Omental fat pad (tissue), 4 donors: ENCODE data around the gene NT5DC4. TPM values are rescaled to one million over a fixed set of nuclear protein-coding genes. Genes with fewer than 3 reads are reported as not detected.

Experiments used
- ATAC-seq: fragments of 150-250 bp; one replicate; pipeline ENCODE4 v1.9.1; 2016; ENCODE audit warnings: mild to moderate bottlenecking, moderate library complexity; ENCODE audit not compliant: low FRiP score
- DNase-seq: peaks from one replicate; pipeline ENCODE4 v3.0.0-alpha.2; 2019; ENCODE audit warnings: low spot score
- total RNA-seq, 4 donors: library from RNA; depleted of rRNA; stranded (reverse); fragments of >200 nt; gene quantifications; one replicate each; pipeline ENCODE4 v1.1.0, GENCODE V29; 2016
- TF ChIP-seq, protein P1 (sequence below), 3 donors: fragments of 450-650 bp; IDR thresholded peaks; one replicate each; pipeline ENCODE4 v1.5.1; 2016 to 2017; ENCODE audit warnings: antibody characterized with exemption in 3 of 3, mild to moderate bottlenecking in 3 of 3, moderate library complexity in 2 of 3

The NT5DC4 gene
- total RNA-seq, 4 donors from 2014 or later, result 0.56 TPM; not detected in 3

DNA sequence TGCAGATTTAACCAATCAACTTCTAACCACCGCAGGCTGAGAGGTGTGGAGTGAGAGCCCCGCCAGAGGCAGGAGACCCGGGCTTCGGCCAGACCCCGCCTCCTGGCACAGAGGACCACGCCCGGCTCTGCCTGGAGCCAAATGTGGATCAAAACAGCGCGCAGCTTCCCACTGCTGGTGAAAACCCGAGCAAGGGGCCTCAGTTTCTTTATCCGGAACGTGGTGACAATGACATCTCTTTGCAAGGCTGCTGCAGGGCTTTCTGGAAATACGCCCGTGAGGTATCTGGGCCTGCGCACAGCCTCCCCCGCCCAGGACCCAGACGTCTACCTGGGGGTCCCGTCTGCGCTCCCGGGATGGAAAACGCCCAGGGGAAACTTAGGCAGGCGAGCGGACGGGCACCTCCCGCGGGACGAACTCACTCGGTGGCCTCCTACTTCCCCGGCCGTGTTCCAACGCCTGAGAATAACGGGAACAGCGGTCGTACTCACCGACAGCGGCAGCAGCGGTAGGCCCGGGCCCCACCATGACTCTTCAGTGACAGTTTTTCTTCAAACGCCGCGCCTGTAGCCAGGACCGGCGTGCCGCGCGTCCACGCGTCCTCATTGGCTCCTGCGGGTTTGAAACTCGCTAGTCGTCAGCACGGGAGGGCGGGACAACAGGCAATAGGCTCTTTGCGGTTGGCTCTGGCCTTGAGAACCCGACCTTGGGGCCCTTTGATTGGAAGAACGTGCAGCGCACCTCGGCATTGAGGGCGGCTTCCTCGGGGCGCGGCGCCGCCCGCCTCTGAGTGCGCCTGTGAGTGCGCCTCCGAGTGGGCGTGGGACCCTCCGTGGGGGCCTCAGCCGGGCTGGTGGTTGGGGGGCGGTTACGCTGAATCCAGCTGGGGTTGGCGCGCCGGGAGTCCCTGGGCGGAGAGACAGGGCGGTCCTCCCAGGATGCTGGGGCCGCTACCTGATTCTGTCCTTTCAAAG lies 43.5 kb downstream of the NT5DC4 start, which contains the start of gene CKAP2L:
Gene CKAP2L (minus strand): TSS at position 539 of the 974 bp plus-strand sequence. CDS start 11 bp downstream, at position 528.
- TF ChIP-seq, protein P1, sequence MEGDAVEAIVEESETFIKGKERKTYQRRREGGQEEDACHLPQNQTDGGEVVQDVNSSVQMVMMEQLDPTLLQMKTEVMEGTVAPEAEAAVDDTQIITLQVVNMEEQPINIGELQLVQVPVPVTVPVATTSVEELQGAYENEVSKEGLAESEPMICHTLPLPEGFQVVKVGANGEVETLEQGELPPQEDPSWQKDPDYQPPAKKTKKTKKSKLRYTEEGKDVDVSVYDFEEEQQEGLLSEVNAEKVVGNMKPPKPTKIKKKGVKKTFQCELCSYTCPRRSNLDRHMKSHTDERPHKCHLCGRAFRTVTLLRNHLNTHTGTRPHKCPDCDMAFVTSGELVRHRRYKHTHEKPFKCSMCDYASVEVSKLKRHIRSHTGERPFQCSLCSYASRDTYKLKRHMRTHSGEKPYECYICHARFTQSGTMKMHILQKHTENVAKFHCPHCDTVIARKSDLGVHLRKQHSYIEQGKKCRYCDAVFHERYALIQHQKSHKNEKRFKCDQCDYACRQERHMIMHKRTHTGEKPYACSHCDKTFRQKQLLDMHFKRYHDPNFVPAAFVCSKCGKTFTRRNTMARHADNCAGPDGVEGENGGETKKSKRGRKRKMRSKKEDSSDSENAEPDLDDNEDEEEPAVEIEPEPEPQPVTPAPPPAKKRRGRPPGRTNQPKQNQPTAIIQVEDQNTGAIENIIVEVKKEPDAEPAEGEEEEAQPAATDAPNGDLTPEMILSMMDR (IDR thresholded peaks at IDR 0.05), result no peak
- ATAC-seq (peak; percentile 99), DNase-seq (peak; percentile 86)

DNA sequence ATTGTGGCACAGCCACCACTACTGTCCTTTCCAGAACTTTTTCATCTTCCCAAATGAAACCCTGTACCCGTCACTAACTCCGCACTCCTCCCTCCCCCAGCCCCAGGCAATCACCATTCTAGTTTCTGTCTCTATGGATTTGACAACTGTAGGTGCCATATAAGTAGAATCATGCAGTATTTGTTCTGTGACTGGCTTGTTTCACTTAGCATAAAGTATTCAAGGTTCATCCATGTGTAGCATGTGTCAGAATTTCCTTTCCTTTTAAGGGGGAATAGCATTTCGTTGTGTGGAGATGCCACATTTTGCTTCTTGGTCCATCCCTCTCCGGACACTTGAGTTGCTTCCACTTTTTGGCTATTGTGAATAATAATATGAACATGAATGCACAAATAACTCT lies 44.4 kb downstream of the NT5DC4 start:
- no peak for DNase-seq
- no peak for ATAC-seq
- TF ChIP-seq, protein P1 (IDR thresholded peaks at IDR 0.05), result no peak

DNA sequence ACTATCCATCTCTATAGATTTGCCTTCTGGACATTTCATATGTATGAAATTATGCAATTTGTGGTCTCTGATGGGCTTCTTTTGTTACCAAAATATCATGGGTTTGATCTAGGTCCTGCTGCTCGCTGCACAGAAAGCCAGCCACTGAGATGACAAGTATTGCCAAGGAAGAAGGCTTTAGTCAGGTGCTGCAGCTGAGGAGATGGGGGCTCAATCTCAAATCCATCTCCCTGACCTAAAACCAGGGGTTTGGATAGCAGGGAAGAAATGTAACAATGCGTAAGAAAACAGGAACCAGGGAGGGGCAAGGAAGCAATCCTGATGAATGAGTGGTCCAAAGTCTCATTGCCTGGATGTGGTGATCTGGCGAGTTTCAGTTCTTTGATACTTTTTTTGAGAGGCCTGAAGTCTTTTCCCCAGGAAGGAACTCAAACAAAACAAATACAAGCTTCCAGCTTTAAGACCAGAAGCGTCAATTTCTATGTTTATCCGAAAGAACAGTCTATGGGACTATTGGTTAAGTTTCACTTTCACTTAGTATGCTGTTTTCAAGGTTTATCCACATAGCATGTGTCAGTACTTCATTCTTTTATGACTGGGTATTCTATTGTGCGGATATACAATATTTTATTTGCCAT lies 47.0 kb downstream of the NT5DC4 start:
- TF ChIP-seq, protein P1 (IDR thresholded peaks at IDR 0.05), result no peak
- DNase-seq, result no peak
- no peak for ATAC-seq

DNA sequence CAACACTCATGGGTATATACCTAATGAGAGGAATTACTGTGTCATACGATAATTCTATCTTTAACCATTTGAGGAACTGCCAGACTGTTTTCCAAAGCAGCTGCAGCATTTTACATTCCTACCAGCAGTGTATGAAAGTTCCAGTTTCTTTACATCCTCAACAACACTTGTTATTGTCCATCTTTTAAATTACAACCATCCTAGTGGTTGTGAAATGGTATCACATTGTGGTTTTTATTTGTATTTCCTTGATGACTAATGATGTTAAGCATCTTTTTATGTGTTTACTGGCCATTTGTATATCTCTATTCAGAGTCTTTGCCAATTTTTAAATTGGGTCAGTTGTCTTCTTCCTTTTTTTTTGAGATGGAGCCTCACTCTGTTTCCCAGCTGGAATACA lies 47.6 kb downstream of the NT5DC4 start:
- ATAC-seq (no peak), DNase-seq (no peak)
- TF ChIP-seq, protein P1 (IDR thresholded peaks at IDR 0.05), result no peak

DNA sequence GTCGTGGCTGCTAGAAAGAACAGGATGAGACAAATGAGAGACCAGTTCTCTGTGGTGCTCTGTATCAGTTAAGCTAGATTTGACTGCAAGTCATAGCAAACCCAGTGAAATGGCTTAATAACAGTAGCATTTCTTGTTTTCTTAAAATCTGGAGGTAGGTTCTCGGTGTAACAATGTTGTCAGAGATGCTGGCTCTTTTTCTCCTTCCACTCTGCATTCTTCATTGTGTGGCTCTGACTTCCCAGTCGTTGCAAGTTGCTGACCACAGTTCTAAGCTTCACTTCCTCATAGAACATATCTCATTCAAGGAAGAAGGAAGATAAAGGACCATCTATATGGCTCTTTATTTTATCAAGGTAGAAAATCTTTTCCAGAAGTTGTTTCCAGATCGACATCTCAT lies 51.5 kb downstream of the NT5DC4 start:
- TF ChIP-seq, protein P1 (IDR thresholded peaks at IDR 0.05), result no peak
- no peak for DNase-seq
- ATAC-seq, result no peak

GRCh38 chr2:112772911-112773475 lies 52.2 kb downstream of the NT5DC4 start:
- ATAC-seq, result no peak
- TF ChIP-seq, protein P1 (IDR thresholded peaks at IDR 0.05), result no peak
- DNase-seq, result no peak
